C4-2B (cell line): ENCODE results near the gene AOAH.

Source experiments
- H3K27ac ChIP-seq: fragments of 450-650 bp; 2 replicates; pipeline ENCODE4 v1.5.1; 2017
- ZFX ChIP-seq: fragments of 450-650 bp; IDR thresholded peaks from 2 replicates; pipeline ENCODE4 v1.6.1; 2017
- TF ChIP-seq, protein P1 (sequence below): fragments of 450-650 bp; conservative IDR thresholded peaks from 2 replicates; pipeline ENCODE4 v1.5.1; 2017; ENCODE audit warnings: mild to moderate bottlenecking

Gene AOAH

DNA sequence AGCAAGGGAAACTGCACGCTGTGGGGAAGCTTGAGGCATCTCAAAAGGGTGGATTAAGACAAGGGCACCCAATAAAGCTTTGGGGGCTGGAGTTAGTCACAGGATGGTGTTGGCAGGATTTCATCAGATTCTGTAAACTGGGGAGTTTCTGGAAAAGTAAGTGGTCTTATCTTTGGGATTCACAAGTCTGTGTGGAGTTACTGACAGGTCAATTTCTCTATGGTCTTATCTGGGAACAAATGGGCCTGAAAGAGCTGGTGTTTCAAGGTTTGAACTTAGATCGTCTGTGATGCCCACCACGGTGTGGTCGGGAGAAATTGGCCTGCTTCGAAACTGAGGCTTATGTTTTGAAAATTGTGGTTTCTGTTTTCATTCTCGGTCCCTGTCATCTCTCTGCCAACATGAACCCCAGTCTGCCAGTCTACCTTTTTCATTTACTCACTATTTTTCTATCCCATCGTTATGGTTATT lies 23.8 kb upstream of the AOAH start:
- no peak for TF ChIP-seq ZFX
- TF ChIP-seq, protein P1, sequence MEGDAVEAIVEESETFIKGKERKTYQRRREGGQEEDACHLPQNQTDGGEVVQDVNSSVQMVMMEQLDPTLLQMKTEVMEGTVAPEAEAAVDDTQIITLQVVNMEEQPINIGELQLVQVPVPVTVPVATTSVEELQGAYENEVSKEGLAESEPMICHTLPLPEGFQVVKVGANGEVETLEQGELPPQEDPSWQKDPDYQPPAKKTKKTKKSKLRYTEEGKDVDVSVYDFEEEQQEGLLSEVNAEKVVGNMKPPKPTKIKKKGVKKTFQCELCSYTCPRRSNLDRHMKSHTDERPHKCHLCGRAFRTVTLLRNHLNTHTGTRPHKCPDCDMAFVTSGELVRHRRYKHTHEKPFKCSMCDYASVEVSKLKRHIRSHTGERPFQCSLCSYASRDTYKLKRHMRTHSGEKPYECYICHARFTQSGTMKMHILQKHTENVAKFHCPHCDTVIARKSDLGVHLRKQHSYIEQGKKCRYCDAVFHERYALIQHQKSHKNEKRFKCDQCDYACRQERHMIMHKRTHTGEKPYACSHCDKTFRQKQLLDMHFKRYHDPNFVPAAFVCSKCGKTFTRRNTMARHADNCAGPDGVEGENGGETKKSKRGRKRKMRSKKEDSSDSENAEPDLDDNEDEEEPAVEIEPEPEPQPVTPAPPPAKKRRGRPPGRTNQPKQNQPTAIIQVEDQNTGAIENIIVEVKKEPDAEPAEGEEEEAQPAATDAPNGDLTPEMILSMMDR = no peak
- no peak overlapping the region for H3K27ac ChIP-seq

DNA sequence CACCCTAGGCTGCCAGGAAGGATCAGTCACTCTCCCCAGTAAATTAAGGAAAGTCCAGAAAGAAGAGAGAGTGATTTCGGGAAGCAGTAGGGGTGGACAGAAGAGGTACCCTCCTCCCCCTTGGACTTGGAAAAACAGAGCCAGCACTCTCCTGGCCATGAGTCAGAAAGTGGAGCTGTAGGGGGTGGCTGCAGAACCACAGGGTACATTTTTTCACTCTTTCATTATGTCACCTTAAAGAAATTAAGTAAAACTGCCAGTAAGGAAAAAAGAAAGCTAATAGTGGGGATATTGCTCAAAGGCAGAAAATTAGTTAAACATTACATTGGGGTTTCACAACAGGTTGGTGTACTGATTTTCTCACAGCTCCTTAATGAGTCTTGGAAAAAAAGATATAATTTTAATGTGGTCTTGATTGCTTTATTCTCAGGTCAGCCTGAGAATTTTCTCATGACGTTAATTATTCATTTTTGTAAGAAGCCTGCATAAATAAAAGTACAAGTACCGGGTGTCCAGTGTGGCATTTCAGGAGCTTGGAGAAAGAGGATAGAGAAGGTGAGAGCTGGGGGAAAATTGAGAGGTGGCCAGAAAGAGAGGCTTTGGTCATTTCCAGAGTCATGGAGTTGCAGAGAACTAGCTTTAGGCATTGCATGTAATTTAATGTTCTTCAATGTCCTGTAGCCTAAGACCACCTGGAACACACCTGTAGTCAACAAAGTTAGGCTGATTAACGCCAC lies 23.2 kb upstream of the AOAH start:
- no peak overlapping the region for H3K27ac ChIP-seq
- no peak for TF ChIP-seq ZFX
- TF ChIP-seq, protein P1 = no peak

DNA sequence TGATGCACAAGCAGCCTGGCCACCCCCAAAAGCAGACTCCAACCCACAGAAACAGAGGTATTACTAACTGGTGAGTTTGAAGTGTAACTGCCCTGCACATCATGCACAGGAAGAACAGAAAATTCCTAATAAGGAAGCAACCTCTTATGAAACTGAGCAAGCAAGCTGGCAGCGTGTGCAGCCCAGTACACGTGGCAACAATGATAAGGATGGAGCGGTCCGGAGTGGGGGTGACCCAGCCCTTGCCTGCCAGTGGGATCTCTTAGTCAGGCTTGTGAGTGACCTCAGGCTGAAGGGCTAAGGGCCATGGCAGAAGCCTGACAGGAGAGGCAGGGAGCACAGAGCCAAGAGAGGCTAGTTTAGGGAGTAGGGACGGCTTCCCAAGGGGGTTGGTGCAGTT lies 22.1 kb upstream of the AOAH start:
- no peak overlapping the region for H3K27ac ChIP-seq
- no peak for TF ChIP-seq ZFX
- TF ChIP-seq, protein P1 = no peak

DNA sequence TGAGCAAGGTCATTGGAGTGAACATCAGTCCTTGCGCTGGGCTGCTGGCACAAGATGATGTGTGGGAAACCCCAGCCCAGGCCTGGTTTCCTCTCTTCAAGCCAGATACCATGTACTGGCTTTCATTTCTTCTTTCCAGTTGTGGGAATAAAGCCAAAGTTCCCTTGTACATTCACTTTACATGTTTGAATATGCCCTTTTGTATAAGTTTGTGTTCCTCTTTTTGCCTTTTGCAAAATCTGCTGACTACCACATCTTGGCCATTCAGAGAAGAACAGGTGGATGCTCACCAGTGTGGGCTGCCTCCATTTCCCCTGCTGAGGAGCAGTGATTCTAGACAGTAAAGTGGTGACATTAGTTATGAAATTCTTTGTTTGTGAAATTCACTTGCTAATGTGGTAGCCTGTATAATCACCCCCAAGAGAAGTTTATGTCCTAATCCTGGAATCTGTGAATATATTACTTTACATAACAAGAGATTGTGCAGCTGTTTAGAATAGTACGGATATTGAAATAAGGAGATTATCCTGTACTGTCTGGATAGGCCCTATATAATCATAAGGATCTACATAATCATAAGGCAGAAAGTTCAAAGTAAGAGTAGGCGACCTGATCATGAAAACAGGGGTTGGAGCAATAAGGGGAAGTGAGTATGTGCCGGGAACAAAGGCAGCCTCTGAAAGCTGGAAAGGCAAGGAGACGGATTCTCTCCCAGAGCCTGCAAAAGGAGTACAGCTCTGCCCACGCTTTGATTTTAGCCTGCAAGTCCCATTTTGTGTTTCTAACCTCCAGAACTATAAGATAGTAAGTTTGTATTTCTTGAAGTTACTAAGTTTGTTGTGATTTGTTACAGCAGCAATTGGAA lies 18.8 kb upstream of the AOAH start:
- no peak for TF ChIP-seq ZFX
- TF ChIP-seq, protein P1 = no peak
- H3K27ac ChIP-seq = no peak overlapping the region

DNA sequence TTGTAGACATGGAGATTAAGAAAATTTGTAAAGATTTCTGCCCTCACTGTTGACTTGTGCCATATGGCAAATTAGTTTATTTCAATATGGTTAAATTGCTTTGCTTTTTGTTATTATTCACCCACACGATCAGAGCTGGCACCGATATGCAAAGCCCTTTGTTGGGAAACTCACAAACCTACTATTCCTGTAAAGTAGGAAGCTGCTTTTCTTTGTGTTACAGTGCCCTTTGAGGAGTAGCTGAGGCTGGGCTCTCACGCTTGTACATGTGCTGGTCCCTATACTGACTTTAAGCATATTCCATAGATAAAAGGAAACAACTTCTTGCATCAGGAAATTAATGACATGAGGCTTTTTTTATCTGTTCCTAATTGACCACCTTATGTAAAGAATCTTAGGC lies 17.6 kb upstream of the AOAH start:
- TF ChIP-seq ZFX = no peak
- TF ChIP-seq, protein P1 = no peak
- H3K27ac ChIP-seq = no peak overlapping the region

DNA sequence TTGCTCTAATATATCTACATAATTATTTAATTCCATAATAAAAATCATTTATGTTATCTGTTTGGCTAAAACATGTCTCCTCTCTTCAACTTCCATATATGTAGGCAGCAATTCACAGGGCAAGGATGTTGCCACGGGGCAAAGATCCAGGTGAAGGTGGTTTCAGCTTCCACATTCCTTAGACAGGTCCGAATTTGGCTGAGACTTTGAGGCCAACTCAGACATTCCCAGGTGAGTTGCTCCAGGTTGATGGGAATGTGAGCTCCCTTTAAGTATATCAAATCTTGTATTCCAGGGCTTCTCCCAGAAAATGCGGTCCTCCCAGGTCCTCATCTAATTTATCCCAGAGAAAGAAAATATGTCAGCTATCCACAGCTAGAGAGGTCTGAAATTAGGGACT lies 15.1 kb upstream of the AOAH start:
- no peak overlapping the region for H3K27ac ChIP-seq
- no peak for TF ChIP-seq ZFX
- TF ChIP-seq, protein P1 = no peak

DNA sequence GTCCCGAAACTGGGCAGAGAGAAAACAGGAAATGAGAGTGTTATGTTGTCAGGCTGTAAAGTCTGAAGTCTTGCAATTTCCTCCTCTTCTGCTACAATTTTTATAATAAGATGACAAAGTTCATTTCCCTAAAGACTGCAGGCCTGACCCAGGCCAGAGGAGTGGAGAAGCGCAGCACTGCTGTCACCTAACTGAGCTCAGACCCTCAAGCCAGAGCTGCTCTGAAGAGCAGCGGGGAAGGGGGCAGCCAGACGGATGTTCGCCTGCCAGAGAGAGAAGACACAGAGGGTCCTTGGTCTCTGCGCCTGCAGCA lies 12.6 kb upstream of the AOAH start:
- no peak overlapping the region for H3K27ac ChIP-seq
- TF ChIP-seq, protein P1 = no peak
- no peak for TF ChIP-seq ZFX
